Body of pancreas (tissue), 4 donors: Measurements from ENCODE around the gene SPINDOC. TPM values are rescaled to one million over a fixed set of nuclear protein-coding genes. Genes with fewer than 3 reads are reported as not detected.
"Not testable (repeated sequence)": the region's sequence is repeated elsewhere in the genome, so short reads cannot be mapped to it uniquely, and the experiment has no call there.

Experiments
- ATAC-seq: fragments of 150-250 bp; one replicate; pipeline ENCODE4 v1.9.1; 2016
- DNase-seq, 4 donors: peaks; one replicate each; pipeline ENCODE4 v3.0.0-alpha.2; 2019
- H3K27ac ChIP-seq, 4 donors: fragments of 200-600 bp; sonication (generic); 1 replicate in 3 of 4; 2 replicates in 1 of 4; pipeline versions ENCODE4 v1.5.1 to v1.6.1; 2016 to 2019; ENCODE audit warnings: mild to moderate bottlenecking in 1 of 4, mixed read lengths in 1 of 4, moderate library complexity in 1 of 4
- H3K27me3 ChIP-seq, 2 donors: fragments of 200-600 bp; sonication (generic); one replicate each; pipeline ENCODE4 v1.6.0; 2016; ENCODE audit warnings: mild to moderate bottlenecking in 1 of 2
- H3K36me3 ChIP-seq, 2 donors: fragments of 200-600 bp; sonication (generic); replicated peaks in 1 of 2; 2 replicates each; pipeline ENCODE4 v1.5.1; 2016; ENCODE audit warnings: low read depth in 2 of 2; ENCODE audit not compliant: insufficient read depth in 1 of 2
- H3K4me1 ChIP-seq: fragments of 200-600 bp; sonication (generic); one replicate; pipeline ENCODE4 v1.6.0; 2016
- H3K4me3 ChIP-seq, 2 donors: fragments of 200-600 bp; sonication (generic); 1 replicate in 1 of 2; 2 replicates in 1 of 2; pipeline ENCODE4 v1.5.1; 2016 to 2019
- H3K9me3 ChIP-seq, 3 donors: fragments of 200-600 bp; sonication (generic); 1 replicate in 2 of 3; 2 replicates in 1 of 3; pipeline ENCODE4 v1.5.1; 2016
- POLR2A ChIP-seq, 3 donors: fragments of 450-650 bp; IDR thresholded peaks; one replicate each; pipeline ENCODE4 v1.6.1; 2016; ENCODE audit warnings: antibody characterized with exemption in 3 of 3, mild to moderate bottlenecking in 2 of 3
- WGBS, 2 donors: methylation state at CpG; one replicate each; pipeline ENCODE4 v1.1.5; 2017; 5-methylcytosine and 5-hydroxymethylcytosine counted together
- intact Hi-C: fragments of 100-400 bp; cut with DNase I; formaldehyde crosslinking; loops from one replicate; pipeline ENCODE4 v1.15.1; 2023
- total RNA-seq, 2 donors: library from RNA; depleted of rRNA; stranded (reverse); fragments of >200 nt; gene quantifications; one replicate each; pipeline ENCODE4 v1.1.0, GENCODE V29; 2016
- TF ChIP-seq, protein P1 (sequence below), 7 experiments: fragments of 450-650 bp in 4 of 7; fragments of 200-600 bp in 3 of 7; sonication (generic) in 3 of 7; IDR thresholded peaks; one replicate each; pipeline ENCODE4 v1.5.1; 2016 to 2019; ENCODE audit warnings: antibody characterized with exemption in 7 of 7

The SPINDOC gene
- total RNA-seq, 2 donors from 2014 or later, result 3.6 to 16.2 TPM

DNA sequence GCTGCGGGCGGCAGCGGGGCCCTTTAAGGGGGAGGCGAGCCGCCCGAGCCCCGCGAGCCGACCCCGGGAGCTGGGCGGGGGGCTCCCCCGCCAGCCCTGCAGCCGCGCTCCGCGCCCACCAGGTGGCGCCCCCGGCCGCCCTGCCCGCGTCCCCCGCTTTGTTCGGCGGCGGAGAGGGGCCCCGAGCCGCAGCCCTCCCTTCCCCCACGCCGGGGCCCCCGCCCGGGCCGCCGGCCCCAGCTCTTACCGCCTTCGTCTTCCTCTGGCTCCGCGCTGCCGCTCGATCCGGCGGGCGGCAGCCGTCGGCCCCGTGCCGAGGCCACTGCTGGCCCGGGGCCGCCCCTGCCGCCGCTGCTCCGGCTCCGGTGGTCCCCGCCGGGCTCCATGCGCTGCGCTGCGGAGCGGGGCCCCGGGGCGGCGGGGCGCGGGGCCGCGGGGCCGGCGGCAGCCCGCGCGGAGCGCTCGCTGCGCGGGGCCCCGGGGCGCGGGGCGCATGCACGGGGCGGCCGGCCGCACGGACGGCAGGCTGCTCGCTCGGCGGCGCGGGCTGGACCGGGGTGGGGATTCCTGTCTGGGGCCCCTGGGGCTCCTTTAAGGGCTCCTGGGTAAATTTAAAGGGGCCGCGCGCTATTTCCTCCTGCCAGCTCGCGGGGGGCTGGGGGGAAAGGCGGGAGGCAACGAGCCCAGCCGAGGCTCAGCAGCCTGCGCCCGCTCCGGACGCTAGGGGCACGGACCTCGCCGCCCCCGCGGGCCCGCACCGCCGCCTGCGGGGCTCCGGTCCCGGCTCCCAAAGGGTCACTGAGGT is 44.8 kb upstream of the SPINDOC start, which contains the start of gene ZFTA:
Gene ZFTA (minus strand): TSS at position 539 of the 805 bp plus-strand sequence. CDS start 153 bp downstream, at position 386.
- TF ChIP-seq, protein P1, sequence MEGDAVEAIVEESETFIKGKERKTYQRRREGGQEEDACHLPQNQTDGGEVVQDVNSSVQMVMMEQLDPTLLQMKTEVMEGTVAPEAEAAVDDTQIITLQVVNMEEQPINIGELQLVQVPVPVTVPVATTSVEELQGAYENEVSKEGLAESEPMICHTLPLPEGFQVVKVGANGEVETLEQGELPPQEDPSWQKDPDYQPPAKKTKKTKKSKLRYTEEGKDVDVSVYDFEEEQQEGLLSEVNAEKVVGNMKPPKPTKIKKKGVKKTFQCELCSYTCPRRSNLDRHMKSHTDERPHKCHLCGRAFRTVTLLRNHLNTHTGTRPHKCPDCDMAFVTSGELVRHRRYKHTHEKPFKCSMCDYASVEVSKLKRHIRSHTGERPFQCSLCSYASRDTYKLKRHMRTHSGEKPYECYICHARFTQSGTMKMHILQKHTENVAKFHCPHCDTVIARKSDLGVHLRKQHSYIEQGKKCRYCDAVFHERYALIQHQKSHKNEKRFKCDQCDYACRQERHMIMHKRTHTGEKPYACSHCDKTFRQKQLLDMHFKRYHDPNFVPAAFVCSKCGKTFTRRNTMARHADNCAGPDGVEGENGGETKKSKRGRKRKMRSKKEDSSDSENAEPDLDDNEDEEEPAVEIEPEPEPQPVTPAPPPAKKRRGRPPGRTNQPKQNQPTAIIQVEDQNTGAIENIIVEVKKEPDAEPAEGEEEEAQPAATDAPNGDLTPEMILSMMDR (IDR thresholded peaks at IDR 0.05), result peak in 4 of 7 experiments; percentile 78 to 90 (median 82)
- TF ChIP-seq POLR2A (IDR thresholded peaks at IDR 0.05), result no peak
- DNase-seq (peak; percentile 63 to 77 (median 70)), ATAC-seq (peak; percentile 61)
- Histone ChIP-seq H3K36me3 (no peaks in the 10 kb centered on the region), H3K4me3 (peak within 1 kb of the TSS; percentile 53 to 88), H3K27me3 (no peaks in the 10 kb centered on the region), H3K4me1 (peaks cover 46% of the 10 kb centered on the region), H3K27ac (peak within 1 kb of the TSS; percentile 46 to 77 (median 69)), H3K9me3 (no peaks in the 10 kb centered on the region)
- 1 to 4% methylated on average over 5 to 94 of the region's 113 CpGs for WGBS, 2 donors
- intact Hi-C loops, result loop anchor here (10.0 kb wide), 1 partner anchor 176 kb away; no protein-coding TSS in a partner anchor

DNA sequence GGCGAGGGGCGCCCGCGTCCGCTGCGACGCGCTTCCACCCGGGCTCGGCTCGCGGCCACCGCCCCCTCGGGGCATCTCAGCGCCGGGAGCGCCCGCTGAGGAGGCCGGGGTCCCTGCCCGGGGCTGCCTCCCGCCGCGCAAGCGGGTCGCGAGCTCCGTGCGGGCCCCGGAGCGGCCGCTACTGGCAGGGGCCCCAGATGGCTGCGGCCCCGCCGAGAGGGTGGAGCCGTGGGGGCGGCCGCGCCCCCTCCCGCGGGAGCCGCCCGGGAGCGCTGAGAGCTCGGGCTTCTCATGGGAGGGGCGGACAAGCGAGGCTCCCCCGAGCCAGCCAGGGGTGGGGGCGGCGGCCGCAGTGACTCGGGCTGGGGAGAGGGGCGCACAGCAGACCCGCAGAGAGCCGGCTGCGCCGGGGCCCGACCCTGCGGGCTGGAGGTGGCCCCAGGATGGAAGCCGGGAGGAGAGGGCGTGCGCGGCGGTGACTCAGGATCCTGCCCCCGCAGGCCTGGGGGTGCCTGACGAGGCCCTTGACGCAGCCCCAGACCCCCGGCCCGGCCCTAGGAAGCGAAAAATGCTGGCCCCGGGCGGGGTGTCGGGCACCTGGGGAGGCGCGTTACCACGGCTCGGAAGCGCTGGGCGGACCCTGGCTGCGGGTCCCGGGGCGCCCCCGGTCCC is 44.1 kb upstream of the SPINDOC start:
- peaks cover 46% of the 10 kb centered on the region for H3K4me1 ChIP-seq
- H3K27ac ChIP-seq, result peak overlapping the region in 3 of 4 donors; percentile 32 to 70 (median 59)
- H3K27me3 ChIP-seq, result no peaks in the 10 kb centered on the region
- intact Hi-C loops, result loop anchor here (10.0 kb wide), 1 partner anchor 176 kb away; no protein-coding TSS in a partner anchor
- H3K9me3 ChIP-seq, result no peaks in the 10 kb centered on the region
- WGBS, 2 donors, result 1% methylated on average over 80 of the region's 82 CpGs; no CpG with 5 or more reads in 1 of the 2 donors
- H3K36me3 ChIP-seq, result no peaks in the 10 kb centered on the region
- ATAC-seq (peak; percentile 39), DNase-seq (peak in 3 of 4 donors; percentile 34 to 51 (median 40))
- H3K4me3 ChIP-seq, result peak overlapping the region; percentile 53 to 65
- TF ChIP-seq, protein P1 (IDR thresholded peaks at IDR 0.05), result no peak
- peak in 1 of 3 donors; percentile 22 for TF ChIP-seq POLR2A (IDR thresholded peaks at IDR 0.05)

DNA sequence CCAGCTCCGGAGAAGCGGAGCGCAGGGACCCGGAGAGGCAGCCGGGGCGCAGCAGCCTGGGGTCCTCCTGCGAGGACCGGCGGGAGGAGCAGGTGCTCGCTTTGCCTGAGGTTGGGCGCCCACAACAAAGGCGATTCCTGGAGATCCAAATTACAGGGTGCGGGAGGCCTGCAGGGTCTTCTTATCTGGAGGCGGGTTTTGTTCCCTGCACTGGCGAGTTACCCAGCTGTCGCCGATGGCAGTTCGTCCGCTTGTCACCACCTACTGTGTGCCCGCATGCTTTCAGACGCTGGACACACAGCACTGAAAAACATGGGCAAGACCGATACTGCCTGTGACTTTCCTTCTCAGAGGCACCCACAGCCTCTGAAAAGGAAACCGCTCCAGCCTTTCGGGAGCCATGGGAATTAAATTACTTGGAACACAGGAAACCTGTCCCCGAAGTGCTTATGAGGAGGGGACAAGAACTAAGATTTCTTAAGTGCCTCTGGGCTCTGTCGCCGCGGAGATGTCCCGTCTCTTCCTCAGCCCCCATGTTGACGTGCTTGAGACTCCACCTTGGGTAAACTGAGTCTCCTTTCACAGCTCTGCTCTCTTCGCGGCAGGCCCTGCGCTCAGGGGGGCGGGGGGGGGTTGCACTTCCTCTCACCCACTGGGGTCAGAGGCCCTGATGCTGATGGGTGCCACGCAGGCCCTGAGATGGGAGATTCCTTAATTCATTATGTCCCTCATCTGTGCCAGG is 43.4 kb upstream of the SPINDOC start:
- ATAC-seq, result no peak
- WGBS, 2 donors, result 26 to 55% methylated on average over 10 to 33 of the region's 35 CpGs

DNA sequence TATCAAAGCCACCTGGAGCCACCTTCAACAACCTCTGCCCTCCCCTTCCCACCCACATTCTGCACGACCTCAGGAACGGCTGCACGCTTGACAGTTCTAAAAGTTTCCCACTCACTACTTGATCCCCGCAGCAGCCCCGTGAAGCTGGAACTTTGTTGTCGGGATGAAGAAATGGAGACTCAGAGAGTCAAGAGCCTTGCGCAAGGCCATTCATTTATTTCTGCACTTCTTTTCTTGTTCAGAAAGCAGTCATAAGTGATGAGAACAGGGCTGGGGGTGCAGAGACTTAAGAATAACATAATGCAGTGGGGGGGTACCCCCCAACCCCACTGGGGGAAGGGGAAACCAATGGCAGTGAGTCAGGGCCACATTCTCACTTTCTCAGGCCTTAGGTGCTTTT is 42.5 kb upstream of the SPINDOC start:
- TF ChIP-seq, protein P1 (IDR thresholded peaks at IDR 0.05), result no peak
- no peak for TF ChIP-seq POLR2A (IDR thresholded peaks at IDR 0.05)
- Histone ChIP-seq H3K9me3 (no peaks in the 10 kb centered on the region), H3K27me3 (no peaks in the 10 kb centered on the region), H3K27ac (no peak overlapping the region), H3K4me3 (no peak overlapping the region), H3K4me1 (peaks cover 31% of the 10 kb centered on the region), H3K36me3 (no peaks in the 10 kb centered on the region)
- ATAC-seq (no peak), DNase-seq (no peak)
- WGBS, 2 donors, result 80 to 85% methylated on average over 7 of the region's 7 CpGs
- intact Hi-C loops, result no loop called here

More for the DNA sequence above, 43.4 kb upstream of the SPINDOC start:
- Histone ChIP-seq H3K4me3 (peak overlapping the region; percentile 53 to 65), H3K36me3 (no peaks in the 10 kb centered on the region), H3K9me3 (no peaks in the 10 kb centered on the region), H3K4me1 (peaks cover 39% of the 10 kb centered on the region), H3K27me3 (no peaks in the 10 kb centered on the region), H3K27ac (peak overlapping the region in 3 of 4 donors; percentile 11 to 70 (median 32))
- TF ChIP-seq, protein P1 (IDR thresholded peaks at IDR 0.05), result no peak
- TF ChIP-seq POLR2A (IDR thresholded peaks at IDR 0.05), result no peak
- intact Hi-C loops, result loop anchor here (10.0 kb wide), 1 partner anchor 175 kb away; no protein-coding TSS in a partner anchor
- DNase-seq, result peak in 3 of 4 donors; percentile 18 to 25 (median 20)

DNA sequence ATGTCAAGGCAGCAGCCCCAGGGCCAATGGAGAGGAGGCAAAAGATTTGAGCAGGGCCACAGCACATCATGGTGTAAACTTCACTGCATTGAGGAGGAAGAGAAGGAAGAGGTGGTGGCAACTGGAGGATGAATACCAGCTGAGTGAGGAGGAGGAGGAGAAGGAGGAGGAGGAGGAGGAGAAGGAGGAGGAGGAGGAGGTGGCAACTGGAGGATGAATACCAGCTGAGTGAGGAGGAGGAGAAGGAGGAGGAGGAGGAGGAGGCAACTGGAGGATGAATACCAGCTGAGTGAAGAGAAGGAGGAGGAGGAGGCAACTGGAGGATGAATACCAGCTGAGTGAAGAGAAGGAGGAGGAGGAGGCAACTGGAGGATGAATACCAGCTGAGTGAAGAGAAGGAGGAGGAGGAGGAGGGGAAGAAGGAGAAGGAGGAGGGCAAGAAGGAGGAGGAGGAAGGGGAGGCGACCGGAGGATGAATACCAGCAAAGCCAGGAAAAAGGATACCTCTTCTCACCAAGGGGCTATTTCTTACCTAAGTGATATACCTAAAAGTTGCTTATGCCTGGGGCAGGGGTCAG is 41.4 kb upstream of the SPINDOC start:
- H3K4me1 ChIP-seq, result peaks cover 20% of the 10 kb centered on the region
- intact Hi-C loops, H3K27me3 ChIP-seq, H3K36me3 ChIP-seq, H3K9me3 ChIP-seq, DNase-seq, ATAC-seq, H3K4me3 ChIP-seq, H3K27ac ChIP-seq: not testable (repeated sequence)
- 86 to 88% methylated on average over 2 of the region's 2 CpGs for WGBS, 2 donors
